CD14-positive monocyte (primary cell): ENCODE data around the gene OSMR. TPM values are rescaled to one million over a fixed set of nuclear protein-coding genes. Genes with fewer than 3 reads are reported as not detected.

Experiments used
- DNase-seq, 3 donors: peaks; one replicate each; pipeline ENCODE4 v3.0.0-alpha.2; 2011 to 2022
- H2AFZ ChIP-seq: 2 replicates; pipeline ENCODE4 v1.6.0; 2012; ENCODE audit warnings: mild to moderate bottlenecking, low read depth, low read length, inconsistent platforms; ENCODE audit not compliant: insufficient read depth, poor library complexity, severe bottlenecking
- H3K27ac ChIP-seq, 2 donors: 1 replicate in 1 of 2; 2 replicates in 1 of 2; pipeline ENCODE4 v1.5.1; 2012 to 2013; ENCODE audit warnings: low read length in 2 of 2, control low read depth in 1 of 2, inconsistent platforms in 1 of 2, low read depth in 1 of 2, mild to moderate bottlenecking in 1 of 2
- H3K27me3 ChIP-seq, 2 donors: one replicate each; pipeline versions ENCODE4 v1.6.0 to v1.6.1; 2011 to 2013; ENCODE audit warnings: low read length in 2 of 2; ENCODE audit not compliant: control insufficient read depth in 2 of 2, insufficient read depth in 2 of 2
- H3K36me3 ChIP-seq, 2 donors: replicated peaks in 1 of 2; 1 replicate in 1 of 2; 2 replicates in 1 of 2; pipeline versions ENCODE4 v1.5.1 to v1.6.1; 2012 to 2013; ENCODE audit warnings: low read length in 2 of 2, control low read depth in 1 of 2, inconsistent platforms in 1 of 2, mild to moderate bottlenecking in 1 of 2; ENCODE audit not compliant: insufficient read depth in 2 of 2, control insufficient read depth in 1 of 2
- H3K4me1 ChIP-seq, 2 donors: 1 replicate in 1 of 2; 2 replicates in 1 of 2; pipeline versions ENCODE4 v1.5.1 to v1.6.1; 2012 to 2013; ENCODE audit warnings: low read length in 2 of 2, control low read depth in 1 of 2, inconsistent platforms in 1 of 2, mild to moderate bottlenecking in 1 of 2, moderate library complexity in 1 of 2; ENCODE audit not compliant: insufficient read depth in 2 of 2, control insufficient read depth in 1 of 2
- H3K4me2 ChIP-seq: replicated peaks from 2 replicates; pipeline ENCODE3; 2012; ENCODE audit warnings: low read length, moderate library complexity, mild to moderate bottlenecking; ENCODE audit not compliant: poor library complexity, severe bottlenecking; ENCODE audit errors: extremely low read depth
- H3K4me3 ChIP-seq, 3 experiments: fragments of 200-600 bp in 1 of 3; sonication (generic) in 1 of 3; replicated peaks in 1 of 3; 1 replicate in 2 of 3; 2 replicates in 1 of 3; pipeline ENCODE4 v1.5.1; 2011 to 2013; ENCODE audit warnings: low read length in 3 of 3, mild to moderate bottlenecking in 3 of 3, control low read depth in 2 of 3, low read depth in 2 of 3, inconsistent platforms in 1 of 3, moderate library complexity in 1 of 3
- H3K79me2 ChIP-seq: 2 replicates; pipeline ENCODE4 v1.6.0; 2012; ENCODE audit warnings: mild to moderate bottlenecking, control low read depth, inconsistent platforms, low read length, moderate library complexity; ENCODE audit not compliant: insufficient read depth
- H3K9ac ChIP-seq: 2 replicates; pipeline ENCODE4 v1.6.0; 2017; ENCODE audit warnings: low read length, mild to moderate bottlenecking; ENCODE audit not compliant: insufficient read depth, poor library complexity, severe bottlenecking
- H3K9me3 ChIP-seq, 2 donors: replicated peaks in 1 of 2; 1 replicate in 1 of 2; 2 replicates in 1 of 2; pipeline versions ENCODE4 v1.5.1 to v1.6.1; 2012 to 2013; ENCODE audit warnings: low read length in 2 of 2, control low read depth in 1 of 2; ENCODE audit not compliant: control insufficient read depth in 1 of 2, insufficient read depth in 1 of 2
- H4K20me1 ChIP-seq: 2 replicates; pipeline ENCODE4 v1.6.0; 2012; ENCODE audit warnings: mild to moderate bottlenecking, low read length, control low read depth, moderate library complexity; ENCODE audit not compliant: insufficient read depth
- H3K27ac Mint-ChIP-seq, 7 donors: one replicate each; pipeline ENCODE4 v1.8.0; 2020; ENCODE audit warnings: mild to moderate bottlenecking in 7 of 7, mixed read lengths in 7 of 7, moderate library complexity in 6 of 7, inconsistent platforms in 2 of 7
- H3K27me3 Mint-ChIP-seq, 3 donors: one replicate each; pipeline ENCODE4 v1.8.0; 2021 to 2022; ENCODE audit warnings: low read depth in 3 of 3, mild to moderate bottlenecking in 3 of 3, mixed read lengths in 3 of 3, moderate library complexity in 3 of 3, inconsistent platforms in 1 of 3
- H3K36me3 Mint-ChIP-seq, 2 donors: one replicate each; pipeline ENCODE4 v1.8.0; 2020; ENCODE audit warnings: mixed read lengths in 2 of 2, inconsistent platforms in 1 of 2, mild to moderate bottlenecking in 1 of 2
- H3K4me1 Mint-ChIP-seq: one replicate; pipeline ENCODE4 v1.8.0; 2020; ENCODE audit warnings: mild to moderate bottlenecking, mixed read lengths
- H3K4me3 Mint-ChIP-seq, 2 donors: one replicate each; pipeline ENCODE4 v1.8.0; 2020; ENCODE audit warnings: mild to moderate bottlenecking in 2 of 2, mixed read lengths in 2 of 2, moderate library complexity in 1 of 2
- H3K9me3 Mint-ChIP-seq, 7 donors: one replicate each; pipeline ENCODE4 v1.8.0; 2020 to 2022; ENCODE audit warnings: mixed read lengths in 7 of 7, mild to moderate bottlenecking in 6 of 7, moderate library complexity in 6 of 7, inconsistent platforms in 2 of 7
- WGBS: methylation state at CpG from one replicate; pipeline ENCODE4 v1.1.5; 2013; ENCODE audit warnings: missing lambda C conversion rate; ENCODE audit not compliant: insufficient coverage; 5-methylcytosine and 5-hydroxymethylcytosine counted together
- intact Hi-C, 2 donors: fragments of 100-400 bp; cut with micrococcal nuclease; formaldehyde crosslinking; loops; one replicate each; pipeline versions ENCODE4 v1.15.0 to v1.15.1; 2023
- polyA plus RNA-seq, 3 donors: library from polyadenylated mRNA; depleted of rRNA in 1 of 3; unstranded in 2 of 3; stranded (reverse) in 1 of 3; fragments of 300-500 nt in 2 of 3; fragments of >200 nt in 1 of 3; fragmentation: Illumina TruSeq in 2 of 3; gene quantifications; 1 replicate in 2 of 3; 2 replicates in 1 of 3; pipeline ENCODE4 v1.2.3, GENCODE V29; 2012 to 2021
- TF ChIP-seq, protein P1 (sequence below): fragments of 200-600 bp; IDR thresholded peaks from one replicate; pipeline ENCODE4 v1.8.0; 2022; ENCODE audit warnings: antibody characterized with exemption, mild to moderate bottlenecking

Gene OSMR
- polyA plus RNA-seq, 3 donors = not detected

DNA sequence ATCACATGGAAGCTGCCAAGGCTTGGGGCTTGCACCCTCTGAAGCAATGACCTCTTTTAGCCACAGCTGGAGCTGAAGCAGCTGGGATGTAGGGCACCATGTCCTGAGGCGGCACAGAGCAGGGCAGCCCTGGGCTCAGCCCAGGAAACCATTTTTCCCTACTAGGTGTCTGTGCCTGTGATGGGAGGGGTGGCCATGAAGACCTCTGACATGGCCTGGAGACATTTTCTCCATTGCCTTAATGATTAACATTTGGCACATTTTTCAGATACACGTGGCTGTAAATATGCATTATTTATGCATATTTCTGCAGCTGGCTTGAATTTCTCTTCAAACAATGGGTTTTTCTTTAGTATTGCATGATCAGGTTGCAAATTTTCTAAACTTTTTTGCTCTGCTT lies 81.7 kb downstream of the OSMR start:
- Histone ChIP-seq H4K20me1 (no peaks in the 10 kb centered on the region), H3K27me3 (peaks cover 14 to 16% of the 10 kb centered on the region in 2 donors), H3K79me2 (no peaks in the 10 kb centered on the region), H3K4me3 (no peak overlapping the region), H3K36me3 (no peaks in the 10 kb centered on the region), H3K9ac (no peak overlapping the region), H3K4me1 (no peaks in the 10 kb centered on the region), H2AFZ (no peak overlapping the region), H3K9me3 (no peaks in the 10 kb centered on the region), H3K4me2 (no peak overlapping the region), H3K27ac (no peak overlapping the region)
- peaks cover 11 to 40% (median 14%) of the 10 kb centered on the region in 3 donors for H3K27me3 Mint-ChIP-seq
- no CpG with 5 or more reads among the region's 2 CpGs for WGBS
- DNase-seq = no peak
- TF ChIP-seq, protein P1, sequence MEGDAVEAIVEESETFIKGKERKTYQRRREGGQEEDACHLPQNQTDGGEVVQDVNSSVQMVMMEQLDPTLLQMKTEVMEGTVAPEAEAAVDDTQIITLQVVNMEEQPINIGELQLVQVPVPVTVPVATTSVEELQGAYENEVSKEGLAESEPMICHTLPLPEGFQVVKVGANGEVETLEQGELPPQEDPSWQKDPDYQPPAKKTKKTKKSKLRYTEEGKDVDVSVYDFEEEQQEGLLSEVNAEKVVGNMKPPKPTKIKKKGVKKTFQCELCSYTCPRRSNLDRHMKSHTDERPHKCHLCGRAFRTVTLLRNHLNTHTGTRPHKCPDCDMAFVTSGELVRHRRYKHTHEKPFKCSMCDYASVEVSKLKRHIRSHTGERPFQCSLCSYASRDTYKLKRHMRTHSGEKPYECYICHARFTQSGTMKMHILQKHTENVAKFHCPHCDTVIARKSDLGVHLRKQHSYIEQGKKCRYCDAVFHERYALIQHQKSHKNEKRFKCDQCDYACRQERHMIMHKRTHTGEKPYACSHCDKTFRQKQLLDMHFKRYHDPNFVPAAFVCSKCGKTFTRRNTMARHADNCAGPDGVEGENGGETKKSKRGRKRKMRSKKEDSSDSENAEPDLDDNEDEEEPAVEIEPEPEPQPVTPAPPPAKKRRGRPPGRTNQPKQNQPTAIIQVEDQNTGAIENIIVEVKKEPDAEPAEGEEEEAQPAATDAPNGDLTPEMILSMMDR = no peak
- peaks cover 0 to 12% (median 4%) of the 10 kb centered on the region in 7 donors for H3K9me3 Mint-ChIP-seq
- H3K4me3 Mint-ChIP-seq = no peak overlapping the region
- no peak overlapping the region for H3K27ac Mint-ChIP-seq
- intact Hi-C loops = loop anchor here in 1 of 2 donors (10.0 kb wide), 1 partner anchor 483 kb away; no protein-coding TSS in a partner anchor
- no peaks in the 10 kb centered on the region for H3K4me1 Mint-ChIP-seq
- H3K36me3 Mint-ChIP-seq = no peaks in the 10 kb centered on the region

DNA sequence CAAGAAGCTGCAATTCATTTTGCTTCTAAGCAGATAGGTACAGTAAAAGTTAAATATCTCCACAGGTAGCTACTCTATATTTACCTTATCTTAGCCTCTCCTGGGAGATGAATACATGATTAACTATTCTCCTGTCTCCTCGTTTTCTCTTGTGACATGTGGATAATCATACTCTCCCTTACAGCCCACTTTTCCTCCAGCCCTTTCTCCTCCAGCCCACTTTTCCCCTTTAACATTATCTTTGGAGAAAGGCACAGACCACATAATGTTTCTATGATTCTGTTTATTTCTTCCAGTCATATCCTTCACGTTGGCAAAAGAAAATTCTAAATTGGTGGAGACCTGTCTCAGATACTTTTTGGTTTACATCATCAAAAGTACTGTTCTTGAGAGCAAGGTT lies 84.0 kb downstream of the OSMR start:
- 57% methylated on average over 1 of the region's 2 CpGs for WGBS
- intact Hi-C loops = loop anchor here in 1 of 2 donors (10.0 kb wide), 1 partner anchor 485 kb away; no protein-coding TSS in a partner anchor

More for the DNA sequence above, 84.0 kb downstream of the OSMR start:
- H3K4me1 Mint-ChIP-seq = no peaks in the 10 kb centered on the region
- no peak overlapping the region for H3K4me2 ChIP-seq
- TF ChIP-seq, protein P1 = no peak
- no peak overlapping the region for H3K27ac Mint-ChIP-seq
- peaks cover 10 to 12% of the 10 kb centered on the region in 2 donors for H3K27me3 ChIP-seq
- no peak overlapping the region for H3K9ac ChIP-seq
- H3K4me1 ChIP-seq = no peaks in the 10 kb centered on the region
- peak overlapping the region in 1 of 2 donors; percentile 39 for H3K4me3 Mint-ChIP-seq
- no peaks in the 10 kb centered on the region for H3K79me2 ChIP-seq
- peaks cover 7 to 32% (median 13%) of the 10 kb centered on the region in 3 donors for H3K27me3 Mint-ChIP-seq
- no peaks in the 10 kb centered on the region for H4K20me1 ChIP-seq
- H3K9me3 ChIP-seq = no peaks in the 10 kb centered on the region
- no peak overlapping the region for H3K4me3 ChIP-seq
- H2AFZ ChIP-seq = no peak overlapping the region
- no peak overlapping the region for H3K27ac ChIP-seq
- no peak for DNase-seq
- H3K36me3 ChIP-seq = no peaks in the 10 kb centered on the region
- peaks cover 0 to 12% (median 4%) of the 10 kb centered on the region in 7 donors for H3K9me3 Mint-ChIP-seq
- H3K36me3 Mint-ChIP-seq = no peaks in the 10 kb centered on the region
